Measurements from ENCODE around the gene PHF12.

DNA sequence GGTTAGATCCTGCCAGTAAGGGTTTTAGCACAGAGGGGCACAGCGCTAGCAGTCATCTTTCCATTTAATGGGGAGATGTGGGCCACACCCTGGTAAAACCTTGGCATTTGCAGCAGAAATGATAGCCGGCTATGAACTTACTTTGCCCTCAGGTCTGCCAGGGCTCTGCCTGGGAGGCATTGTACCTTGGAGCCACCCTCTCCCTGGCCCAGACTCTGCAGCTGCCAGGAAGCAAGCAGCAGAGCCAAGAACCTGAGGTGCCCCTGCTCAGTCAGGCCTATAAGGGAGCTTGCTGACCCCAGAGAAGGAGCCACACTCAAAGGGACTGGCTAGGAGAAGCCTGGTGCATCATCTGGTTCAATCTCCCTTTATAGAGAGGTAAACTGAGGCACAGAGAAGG is 23.7 kb upstream of the PHF12 start:
- no peak for TF ChIP-seq POLR2A (IDR thresholded peaks at IDR 0.05)
- TF ChIP-seq, protein P1, sequence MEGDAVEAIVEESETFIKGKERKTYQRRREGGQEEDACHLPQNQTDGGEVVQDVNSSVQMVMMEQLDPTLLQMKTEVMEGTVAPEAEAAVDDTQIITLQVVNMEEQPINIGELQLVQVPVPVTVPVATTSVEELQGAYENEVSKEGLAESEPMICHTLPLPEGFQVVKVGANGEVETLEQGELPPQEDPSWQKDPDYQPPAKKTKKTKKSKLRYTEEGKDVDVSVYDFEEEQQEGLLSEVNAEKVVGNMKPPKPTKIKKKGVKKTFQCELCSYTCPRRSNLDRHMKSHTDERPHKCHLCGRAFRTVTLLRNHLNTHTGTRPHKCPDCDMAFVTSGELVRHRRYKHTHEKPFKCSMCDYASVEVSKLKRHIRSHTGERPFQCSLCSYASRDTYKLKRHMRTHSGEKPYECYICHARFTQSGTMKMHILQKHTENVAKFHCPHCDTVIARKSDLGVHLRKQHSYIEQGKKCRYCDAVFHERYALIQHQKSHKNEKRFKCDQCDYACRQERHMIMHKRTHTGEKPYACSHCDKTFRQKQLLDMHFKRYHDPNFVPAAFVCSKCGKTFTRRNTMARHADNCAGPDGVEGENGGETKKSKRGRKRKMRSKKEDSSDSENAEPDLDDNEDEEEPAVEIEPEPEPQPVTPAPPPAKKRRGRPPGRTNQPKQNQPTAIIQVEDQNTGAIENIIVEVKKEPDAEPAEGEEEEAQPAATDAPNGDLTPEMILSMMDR (IDR thresholded peaks at IDR 0.05 in 8 of 11, conservative IDR thresholded peaks at IDR 0.05 in 3 of 11), result no peak
